Immature natural killer cell (primary cell): ENCODE results near the gene MGMT. TPM values are rescaled to one million over a fixed set of nuclear protein-coding genes. Genes with fewer than 3 reads are reported as not detected.

Source experiments
- DNase-seq, 3 donors: peaks; one replicate each; pipeline ENCODE4 v3.0.0; 2022; ENCODE audit warnings: mixed read lengths in 1 of 3
- H3K27ac Mint-ChIP-seq, 6 donors: one replicate each; pipeline ENCODE4 v1.8.0; 2020; ENCODE audit warnings: mixed read lengths in 6 of 6, mild to moderate bottlenecking in 5 of 6, inconsistent platforms in 4 of 6, moderate library complexity in 3 of 6
- H3K27me3 Mint-ChIP-seq, 3 donors: one replicate each; pipeline ENCODE4 v1.8.0; 2020 to 2021; ENCODE audit warnings: low read depth in 3 of 3, mild to moderate bottlenecking in 3 of 3, mixed read lengths in 3 of 3, moderate library complexity in 3 of 3, inconsistent platforms in 1 of 3
- H3K36me3 Mint-ChIP-seq, 3 donors: one replicate each; pipeline ENCODE4 v1.8.0; 2020; ENCODE audit warnings: mixed read lengths in 3 of 3, inconsistent platforms in 2 of 3, mild to moderate bottlenecking in 2 of 3
- H3K4me1 Mint-ChIP-seq, 2 donors: one replicate each; pipeline ENCODE4 v1.8.0; 2020; ENCODE audit warnings: inconsistent platforms in 2 of 2, mild to moderate bottlenecking in 2 of 2, mixed read lengths in 2 of 2, moderate library complexity in 1 of 2
- H3K4me3 Mint-ChIP-seq, 5 donors: one replicate each; pipeline ENCODE4 v1.8.0; 2020; ENCODE audit warnings: mild to moderate bottlenecking in 5 of 5, mixed read lengths in 5 of 5, inconsistent platforms in 3 of 5, moderate library complexity in 3 of 5
- H3K9me3 Mint-ChIP-seq, 6 donors: one replicate each; pipeline ENCODE4 v1.8.0; 2020; ENCODE audit warnings: mild to moderate bottlenecking in 6 of 6, mixed read lengths in 6 of 6, inconsistent platforms in 4 of 6, moderate library complexity in 3 of 6
- polyA plus RNA-seq, 3 donors: library from polyadenylated mRNA; unstranded; fragments of 300-500 nt; fragmentation: Illumina TruSeq; gene quantifications; one replicate each; pipeline ENCODE4 v1.2.3, GENCODE V29; 2021

Gene MGMT
- polyA plus RNA-seq, 3 donors from 2014 or later, result 33.7 to 69.5 (median 37.5) TPM

GRCh38 chr10:129537151-129537550 lies 70.1 kb downstream of the MGMT start:
- Mint-ChIP-seq H3K36me3 (peaks cover 14 to 41% (median 25%) of the 10 kb centered on the region in 3 donors), H3K4me1 (peaks cover 17 to 21% of the 10 kb centered on the region in 2 donors), H3K27me3 (no peaks in the 10 kb centered on the region), H3K9me3 (no peaks in the 10 kb centered on the region), H3K4me3 (no peak overlapping the region), H3K27ac (peak overlapping the region in 1 of 6 donors; percentile 40)
- DNase-seq, result no peak

- no peaks in the 10 kb centered on the region for H3K9me3 Mint-ChIP-seq
- no peak overlapping the region for H3K27ac Mint-ChIP-seq
- peaks cover 8 to 12% of the 10 kb centered on the region in 2 donors for H3K4me1 Mint-ChIP-seq
- no peak for DNase-seq
- no peak overlapping the region for H3K4me3 Mint-ChIP-seq
- no peaks in the 10 kb centered on the region for H3K27me3 Mint-ChIP-seq
- H3K36me3 Mint-ChIP-seq, result peaks cover 14 to 41% (median 28%) of the 10 kb centered on the region in 3 donors
Observed at GRCh38 chr10:129538236-129538635, 71.2 kb downstream of the MGMT start.

- DNase-seq, result no peak
- Mint-ChIP-seq H3K27ac (no peak overlapping the region), H3K9me3 (no peaks in the 10 kb centered on the region), H3K27me3 (peaks cover 0 to 3% (median under 1%) of the 10 kb centered on the region in 3 donors), H3K4me3 (no peak overlapping the region), H3K36me3 (peaks cover 11 to 33% (median 24%) of the 10 kb centered on the region in 3 donors), H3K4me1 (peaks cover 0 to 7% of the 10 kb centered on the region in 2 donors)
Observed at GRCh38 chr10:129541200-129541599, 74.2 kb downstream of the MGMT start.

- Mint-ChIP-seq H3K9me3 (no peaks in the 10 kb centered on the region), H3K27me3 (peaks cover 0 to 3% (median 2%) of the 10 kb centered on the region in 3 donors), H3K4me1 (peaks cover 0 to 11% of the 10 kb centered on the region in 2 donors), H3K36me3 (peaks cover 9 to 28% (median 23%) of the 10 kb centered on the region in 3 donors), H3K4me3 (no peak overlapping the region), H3K27ac (no peak overlapping the region)
- no peak for DNase-seq
Observed at GRCh38 chr10:129541748-129542487, 74.9 kb downstream of the MGMT start.

GRCh38 chr10:129542589-129542988 lies 75.5 kb downstream of the MGMT start:
- H3K4me1 Mint-ChIP-seq, result peaks cover 0 to 11% of the 10 kb centered on the region in 2 donors
- H3K4me3 Mint-ChIP-seq, result no peak overlapping the region
- H3K36me3 Mint-ChIP-seq, result peaks cover 4 to 21% (median 18%) of the 10 kb centered on the region in 3 donors
- H3K27ac Mint-ChIP-seq, result no peak overlapping the region
- no peaks in the 10 kb centered on the region for H3K9me3 Mint-ChIP-seq
- H3K27me3 Mint-ChIP-seq, result peaks cover 0 to 3% (median 2%) of the 10 kb centered on the region in 3 donors
- no peak for DNase-seq

GRCh38 chr10:129544205-129545202 lies 77.5 kb downstream of the MGMT start:
- Mint-ChIP-seq H3K27ac (no peak overlapping the region), H3K36me3 (peaks cover 0 to 10% (median 5%) of the 10 kb centered on the region in 3 donors), H3K27me3 (peaks cover 0 to 3% (median 2%) of the 10 kb centered on the region in 3 donors), H3K4me3 (no peak overlapping the region), H3K4me1 (peaks cover 0 to 11% of the 10 kb centered on the region in 2 donors), H3K9me3 (no peaks in the 10 kb centered on the region)
- DNase-seq, result no peak

GRCh38 chr10:129545261-129545660 lies 78.2 kb downstream of the MGMT start:
- Mint-ChIP-seq H3K4me1 (peaks cover 0 to 11% of the 10 kb centered on the region in 2 donors), H3K9me3 (no peaks in the 10 kb centered on the region), H3K36me3 (peaks cover 0 to 5% (median 5%) of the 10 kb centered on the region in 3 donors), H3K4me3 (no peak overlapping the region), H3K27ac (no peak overlapping the region), H3K27me3 (peaks cover 0 to 3% (median 2%) of the 10 kb centered on the region in 3 donors)
- DNase-seq, result no peak

- DNase-seq, result no peak
- peak overlapping the region in 1 of 6 donors; percentile 15 for H3K27ac Mint-ChIP-seq
- peaks cover 0 to 3% (median 2%) of the 10 kb centered on the region in 3 donors for H3K27me3 Mint-ChIP-seq
- H3K9me3 Mint-ChIP-seq, result no peaks in the 10 kb centered on the region
- H3K36me3 Mint-ChIP-seq, result peaks cover 0 to 7% (median 4%) of the 10 kb centered on the region in 3 donors
- peaks cover 0 to 11% of the 10 kb centered on the region in 2 donors for H3K4me1 Mint-ChIP-seq
- H3K4me3 Mint-ChIP-seq, result no peak overlapping the region
Observed at GRCh38 chr10:129546106-129546505, 79.1 kb downstream of the MGMT start.

- Mint-ChIP-seq H3K27ac (no peak overlapping the region), H3K4me3 (no peak overlapping the region), H3K36me3 (peaks cover 0 to 8% (median 0%) of the 10 kb centered on the region in 3 donors), H3K27me3 (peaks cover 0 to 3% (median 2%) of the 10 kb centered on the region in 3 donors), H3K4me1 (peaks cover 0 to 11% of the 10 kb centered on the region in 2 donors), H3K9me3 (no peaks in the 10 kb centered on the region)
- DNase-seq, result no peak
Observed at GRCh38 chr10:129547608-129548007, 80.6 kb downstream of the MGMT start.

GRCh38 chr10:129548600-129548999 lies 81.6 kb downstream of the MGMT start:
- DNase-seq, result no peak
- peaks cover 0 to 3% (median 2%) of the 10 kb centered on the region in 3 donors for H3K27me3 Mint-ChIP-seq
- H3K9me3 Mint-ChIP-seq, result no peaks in the 10 kb centered on the region
- H3K4me1 Mint-ChIP-seq, result peaks cover 0 to 11% of the 10 kb centered on the region in 2 donors
- H3K27ac Mint-ChIP-seq, result no peak overlapping the region
- peaks cover 0 to 8% (median 0%) of the 10 kb centered on the region in 3 donors for H3K36me3 Mint-ChIP-seq
- H3K4me3 Mint-ChIP-seq, result no peak overlapping the region

GRCh38 chr10:129550076-129550475 lies 83.0 kb downstream of the MGMT start:
- Mint-ChIP-seq H3K27me3 (peaks cover 0 to 2% (median 0%) of the 10 kb centered on the region in 3 donors), H3K4me3 (no peak overlapping the region), H3K9me3 (no peaks in the 10 kb centered on the region), H3K36me3 (peaks cover 0 to 13% (median 3%) of the 10 kb centered on the region in 3 donors), H3K4me1 (peaks cover 0 to 11% of the 10 kb centered on the region in 2 donors), H3K27ac (no peak overlapping the region)
- DNase-seq, result no peak

GRCh38 chr10:129550658-129551057 lies 83.6 kb downstream of the MGMT start:
- peaks cover 0 to 13% (median 3%) of the 10 kb centered on the region in 3 donors for H3K36me3 Mint-ChIP-seq

GRCh38 chr10:129552119-129552518 lies 85.1 kb downstream of the MGMT start:
- Mint-ChIP-seq H3K27ac (no peak overlapping the region), H3K4me3 (no peak overlapping the region), H3K4me1 (no peaks in the 10 kb centered on the region), H3K36me3 (peaks cover 0 to 16% (median 3%) of the 10 kb centered on the region in 3 donors), H3K27me3 (peaks cover 0 to 2% (median 0%) of the 10 kb centered on the region in 3 donors), H3K9me3 (no peaks in the 10 kb centered on the region)
- DNase-seq, result no peak

More at GRCh38 chr10:129550658-129551057, 83.6 kb downstream of the MGMT start:
- no peaks in the 10 kb centered on the region for H3K9me3 Mint-ChIP-seq
- DNase-seq, result no peak
- H3K27me3 Mint-ChIP-seq, result peaks cover 0 to 2% (median 0%) of the 10 kb centered on the region in 3 donors
- H3K4me3 Mint-ChIP-seq, result no peak overlapping the region
- H3K4me1 Mint-ChIP-seq, result peaks cover 0 to 10% of the 10 kb centered on the region in 2 donors
- H3K27ac Mint-ChIP-seq, result no peak overlapping the region
